Thoracic aorta (tissue), 2 donors: ENCODE data around the gene HDAC4. TPM values are rescaled to one million over a fixed set of nuclear protein-coding genes. Genes with fewer than 3 reads are reported as not detected.

Experiments
- ATAC-seq: fragments of 150-250 bp; one replicate; pipeline ENCODE4 v1.8.0; 2017; ENCODE audit warnings: low read depth; ENCODE audit not compliant: insufficient number of reproducible peaks, low FRiP score
- DNase-seq: peaks from one replicate; pipeline ENCODE4 v3.0.0-alpha.2; 2020; ENCODE audit warnings: low spot score
- H3K27ac ChIP-seq, 2 donors: fragments of 200-600 bp; sonication (generic); 1 replicate in 1 of 2; 2 replicates in 1 of 2; pipeline ENCODE4 v1.5.1; 2016; ENCODE audit warnings: mild to moderate bottlenecking in 2 of 2, moderate library complexity in 2 of 2
- H3K27me3 ChIP-seq: fragments of 200-600 bp; sonication (generic); replicated peaks from 2 replicates; pipeline ENCODE4 v1.6.0; 2016; ENCODE audit warnings: mild to moderate bottlenecking; ENCODE audit not compliant: insufficient read depth
- H3K36me3 ChIP-seq: fragments of 200-600 bp; sonication (generic); one replicate; pipeline ENCODE4 v1.5.1; 2016
- H3K4me1 ChIP-seq, 2 donors: fragments of 200-600 bp; sonication (generic); 1 replicate in 1 of 2; 2 replicates in 1 of 2; pipeline versions ENCODE4 v1.5.1 to v1.6.0; 2016; ENCODE audit warnings: low read depth in 2 of 2, mild to moderate bottlenecking in 1 of 2; ENCODE audit not compliant: control insufficient read depth in 1 of 2
- H3K4me3 ChIP-seq: fragments of 200-600 bp; sonication (generic); 2 replicates; pipeline ENCODE4 v1.5.1; 2016; ENCODE audit warnings: mild to moderate bottlenecking
- H3K9me3 ChIP-seq: fragments of 200-600 bp; sonication (generic); 2 replicates; pipeline ENCODE4 v1.5.1; 2016
- CTCF ChIP-seq: fragments of 200-600 bp; sonication (generic); IDR thresholded peaks from one replicate; pipeline ENCODE4 v1.5.1; 2019; ENCODE audit warnings: antibody characterized with exemption
- total RNA-seq, 2 donors: library from RNA; depleted of rRNA; stranded (reverse); fragments of >200 nt; gene quantifications; one replicate each; pipeline versions ENCODE4 v1.1.0 to v1.2.3, GENCODE V29; 2016

The HDAC4 gene
- total RNA-seq, 2 donors from 2014 or later, result 79.2 to 163 TPM

DNA sequence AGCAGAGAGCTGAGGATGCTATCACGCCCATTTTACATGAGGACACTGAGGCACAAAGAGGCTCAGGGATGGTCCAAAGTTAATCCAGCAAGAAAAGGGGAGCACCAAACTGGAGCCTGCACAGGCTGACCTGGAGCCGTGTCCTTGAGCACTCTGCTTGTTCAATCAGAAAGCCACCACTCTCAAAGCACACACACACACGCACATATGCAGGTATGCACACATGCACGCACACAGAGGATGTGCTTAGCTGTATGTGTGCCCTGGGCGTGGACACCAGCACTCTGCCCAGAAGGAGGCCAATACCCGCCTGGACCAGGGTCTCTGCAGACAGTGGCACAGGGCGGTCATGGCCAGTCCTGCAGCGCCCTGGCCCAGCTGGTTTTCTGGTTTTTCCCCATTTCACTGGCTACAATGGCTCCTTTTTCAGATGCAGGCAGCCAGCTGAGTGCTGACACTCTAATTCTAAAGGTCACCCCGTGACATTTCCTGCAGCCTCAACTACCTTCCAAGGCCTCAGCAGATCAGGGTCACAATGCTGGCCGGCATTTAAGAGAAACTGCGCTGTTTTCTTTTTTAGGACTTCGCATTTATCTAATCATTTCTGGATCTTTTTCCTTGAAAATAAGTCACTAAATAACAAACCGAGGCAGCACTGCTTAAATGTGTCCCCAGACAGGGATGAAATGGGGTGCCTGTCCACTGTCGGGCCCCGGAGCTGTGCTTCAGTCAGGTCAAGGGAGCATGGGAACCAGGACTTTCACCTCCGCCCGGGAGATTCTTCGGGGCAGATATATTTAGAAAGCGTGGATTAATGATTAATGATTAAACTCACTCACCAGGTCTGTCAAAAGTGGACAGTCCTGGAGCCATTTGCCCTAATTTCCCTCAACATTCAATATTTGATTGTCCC is 104.5 kb downstream of the HDAC4 start:
- Histone ChIP-seq H3K27me3 (no peaks in the 10 kb centered on the region), H3K27ac (no peak overlapping the region), H3K9me3 (no peaks in the 10 kb centered on the region), H3K36me3 (no peaks in the 10 kb centered on the region), H3K4me3 (no peak overlapping the region), H3K4me1 (peaks cover 7 to 13% of the 10 kb centered on the region in 2 donors)
- DNase-seq (no peak), ATAC-seq (no peak)
- no peak for TF ChIP-seq CTCF

- no peak for TF ChIP-seq CTCF
- Histone ChIP-seq H3K36me3 (no peaks in the 10 kb centered on the region), H3K4me3 (peak overlapping the region; percentile 7), H3K4me1 (peaks cover 9 to 21% of the 10 kb centered on the region in 2 donors), H3K27me3 (no peaks in the 10 kb centered on the region), H3K27ac (peak overlapping the region in 1 of 2 donors; percentile 25), H3K9me3 (no peaks in the 10 kb centered on the region)
- no peak for DNase-seq
- no peak for ATAC-seq
Observed at GRCh38 chr2:239295377-239296019, 105.3 kb downstream of the HDAC4 start.

DNA sequence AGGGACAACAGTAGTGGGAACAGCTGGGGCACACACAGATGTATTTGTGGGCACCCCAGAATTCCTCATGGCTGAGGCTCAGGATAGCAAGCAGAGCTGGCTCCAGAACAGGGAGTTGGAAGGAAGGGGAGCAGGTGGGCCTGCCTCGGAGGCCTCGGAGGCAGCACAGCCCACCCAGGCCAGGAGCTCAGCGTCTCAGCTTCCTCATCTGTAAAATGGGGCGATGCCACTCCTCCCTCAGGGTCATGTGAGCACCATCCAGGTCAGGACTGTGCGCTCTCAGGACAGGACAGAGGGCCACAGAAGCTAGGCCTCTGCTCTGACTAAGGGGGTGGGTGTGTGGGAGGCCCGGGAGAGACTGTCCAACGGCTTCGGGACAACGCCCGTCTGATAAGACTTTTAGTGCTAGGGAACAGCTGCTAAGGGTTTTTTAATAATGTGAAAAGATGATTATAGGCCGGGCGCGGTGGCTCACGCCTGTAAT is 106.2 kb downstream of the HDAC4 start:
- Histone ChIP-seq H3K27ac (no peak overlapping the region), H3K4me1 (peaks cover 11 to 26% of the 10 kb centered on the region in 2 donors), H3K9me3 (no peaks in the 10 kb centered on the region), H3K27me3 (no peaks in the 10 kb centered on the region), H3K36me3 (no peaks in the 10 kb centered on the region), H3K4me3 (no peak overlapping the region)
- DNase-seq (no peak), ATAC-seq (no peak)
- TF ChIP-seq CTCF, result no peak

GRCh38 chr2:239293775-239294430 is 106.9 kb downstream of the HDAC4 start:
- no peak overlapping the region for H3K4me3 ChIP-seq
- H3K36me3 ChIP-seq, result no peaks in the 10 kb centered on the region
- H3K27me3 ChIP-seq, result no peaks in the 10 kb centered on the region
- ATAC-seq (no peak), DNase-seq (no peak)
- no peak for TF ChIP-seq CTCF
- H3K9me3 ChIP-seq, result no peaks in the 10 kb centered on the region
- H3K27ac ChIP-seq, result no peak overlapping the region
- peaks cover 15 to 26% of the 10 kb centered on the region in 2 donors for H3K4me1 ChIP-seq
